Measurements from ENCODE around the gene UNC13D.

GRCh38 chr17:75818326-75818885, 25.8 kb downstream of the UNC13D start:
- TF ChIP-seq POLR2A (IDR thresholded peaks at IDR 0.05) = no peak
- TF ChIP-seq, protein P1, sequence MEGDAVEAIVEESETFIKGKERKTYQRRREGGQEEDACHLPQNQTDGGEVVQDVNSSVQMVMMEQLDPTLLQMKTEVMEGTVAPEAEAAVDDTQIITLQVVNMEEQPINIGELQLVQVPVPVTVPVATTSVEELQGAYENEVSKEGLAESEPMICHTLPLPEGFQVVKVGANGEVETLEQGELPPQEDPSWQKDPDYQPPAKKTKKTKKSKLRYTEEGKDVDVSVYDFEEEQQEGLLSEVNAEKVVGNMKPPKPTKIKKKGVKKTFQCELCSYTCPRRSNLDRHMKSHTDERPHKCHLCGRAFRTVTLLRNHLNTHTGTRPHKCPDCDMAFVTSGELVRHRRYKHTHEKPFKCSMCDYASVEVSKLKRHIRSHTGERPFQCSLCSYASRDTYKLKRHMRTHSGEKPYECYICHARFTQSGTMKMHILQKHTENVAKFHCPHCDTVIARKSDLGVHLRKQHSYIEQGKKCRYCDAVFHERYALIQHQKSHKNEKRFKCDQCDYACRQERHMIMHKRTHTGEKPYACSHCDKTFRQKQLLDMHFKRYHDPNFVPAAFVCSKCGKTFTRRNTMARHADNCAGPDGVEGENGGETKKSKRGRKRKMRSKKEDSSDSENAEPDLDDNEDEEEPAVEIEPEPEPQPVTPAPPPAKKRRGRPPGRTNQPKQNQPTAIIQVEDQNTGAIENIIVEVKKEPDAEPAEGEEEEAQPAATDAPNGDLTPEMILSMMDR (IDR thresholded peaks at IDR 0.05) = no peak

Data from heart left ventricle (tissue), 13 donors.